H1 (cell line): ENCODE results near the gene SUMF2. TPM values are rescaled to one million over a fixed set of nuclear protein-coding genes. Genes with fewer than 3 reads are reported as not detected.

Source experiments
- BCL11A ChIP-seq, 2 experiments: IDR thresholded peaks; one replicate each; pipeline ENCODE4 v1.6.1; 2011; ENCODE audit warnings: low read depth in 2 of 2, low read length in 2 of 2, mild to moderate bottlenecking in 2 of 2
- CHD1 ChIP-seq: IDR thresholded peaks from 2 replicates; pipeline ENCODE4 v1.6.1; 2012; ENCODE audit warnings: low read depth, low read length, improper control_type of control experiment
- CREB1 ChIP-seq: IDR thresholded peaks from 2 replicates; pipeline ENCODE4 v1.6.1; 2012; ENCODE audit warnings: inconsistent platforms
- EGR1 ChIP-seq: IDR thresholded peaks from 2 replicates; pipeline ENCODE4 v1.6.1; 2011; ENCODE audit warnings: low read depth, low read length, borderline replicate concordance
- RAD21 ChIP-seq, 2 experiments: IDR thresholded peaks in 1 of 2; conservative IDR thresholded peaks in 1 of 2; 2 replicates each; pipeline ENCODE4 v1.6.1; 2011; ENCODE audit warnings: low read depth in 2 of 2, low read length in 2 of 2, improper control_type of control experiment in 1 of 2, inconsistent platforms in 1 of 2, mild to moderate bottlenecking in 1 of 2, moderate library complexity in 1 of 2
- SP2 ChIP-seq: IDR thresholded peaks from 2 replicates; pipeline ENCODE4 v1.6.1; 2012; ENCODE audit warnings: mild to moderate bottlenecking, low read length, inconsistent platforms
- TEAD4 ChIP-seq: IDR thresholded peaks from 2 replicates; pipeline ENCODE4 v1.6.1; 2012; ENCODE audit warnings: low read depth, low read length, inconsistent platforms, mixed read lengths
- polyA plus RNA-seq, 7 experiments: library from polyadenylated mRNA; depleted of rRNA in 3 of 7; stranded (reverse) in 5 of 7; unstranded in 2 of 7; fragments of >200 nt in 5 of 7; fragments of 200-250 nt in 2 of 7; gene quantifications; 1 replicate in 5 of 7; 2 replicates in 1 of 7; 4 replicates in 1 of 7; pipeline versions ENCODE4 v1.2.1 to v1.2.3, GENCODE V29; 2011 to 2013; ENCODE audit warnings: missing spikeins in 2 of 7, mixed read lengths in 2 of 7
- total RNA-seq: library from RNA; stranded (reverse); fragmentation: NEBNext Ultra II Directional; extraction: Animal tissue kit (Norgen Biotek cat#: 25700); gene quantifications from 2 replicates; pipeline ENCODE4 v1.2.1, GENCODE V29; 2021

SUMF2 gene
- total and polyA plus RNA-seq, 2 of the 8 experiments (the other 6 are each of a cell fraction or from before 2014, with no cell fraction given): 39.8 to 59.2 TPM

DNA sequence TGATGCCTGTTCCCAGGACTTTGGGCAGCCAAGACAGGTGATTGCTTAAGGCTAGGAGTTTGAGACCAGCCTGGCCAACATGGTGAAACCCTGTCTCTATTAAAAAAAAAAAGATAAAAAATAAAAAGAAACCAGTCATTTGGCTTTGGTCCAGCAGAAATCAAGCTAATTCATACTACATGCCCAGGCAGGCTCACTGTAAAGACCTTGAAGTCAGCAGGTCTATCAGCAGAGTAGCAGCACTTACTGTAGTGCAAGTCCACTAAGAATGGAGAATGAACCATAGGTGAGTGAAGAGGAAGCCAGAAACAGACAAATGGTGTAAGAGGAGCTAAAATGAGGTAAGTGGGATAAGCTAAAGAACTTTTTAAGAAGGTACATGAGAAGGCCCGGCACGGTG is 37.5 kb upstream of the SUMF2 start (continued):
- TF ChIP-seq SP2 (no peak), CHD1 (no peak), RAD21 (IDR thresholded peaks at IDR 0.05 in 1 of 2, conservative IDR thresholded peaks at IDR 0.05 in 1 of 2; ENCODE audit: low read depth in 2 of 2, low read length in 2 of 2) (no peak), TEAD4 (no peak), BCL11A (IDR thresholded peaks at IDR 0.05; ENCODE audit: low read depth in 2 of 2, low read length in 2 of 2) (no peak), EGR1 (no peak), CREB1 (no peak)
